ENCODE data around the gene PSMF1. TPM values are rescaled to one million over a fixed set of nuclear protein-coding genes. Genes with fewer than 3 reads are reported as not detected.
A peak's percentile ranks its signal among the peaks of the same experiment; 100 is the strongest.
"Not testable (repeated sequence)": the region's sequence is repeated elsewhere in the genome, so short reads cannot be mapped to it uniquely, and the experiment has no call there.

Gene PSMF1
- total RNA-seq, 1 donor from 2014 or later, result 131 TPM

DNA sequence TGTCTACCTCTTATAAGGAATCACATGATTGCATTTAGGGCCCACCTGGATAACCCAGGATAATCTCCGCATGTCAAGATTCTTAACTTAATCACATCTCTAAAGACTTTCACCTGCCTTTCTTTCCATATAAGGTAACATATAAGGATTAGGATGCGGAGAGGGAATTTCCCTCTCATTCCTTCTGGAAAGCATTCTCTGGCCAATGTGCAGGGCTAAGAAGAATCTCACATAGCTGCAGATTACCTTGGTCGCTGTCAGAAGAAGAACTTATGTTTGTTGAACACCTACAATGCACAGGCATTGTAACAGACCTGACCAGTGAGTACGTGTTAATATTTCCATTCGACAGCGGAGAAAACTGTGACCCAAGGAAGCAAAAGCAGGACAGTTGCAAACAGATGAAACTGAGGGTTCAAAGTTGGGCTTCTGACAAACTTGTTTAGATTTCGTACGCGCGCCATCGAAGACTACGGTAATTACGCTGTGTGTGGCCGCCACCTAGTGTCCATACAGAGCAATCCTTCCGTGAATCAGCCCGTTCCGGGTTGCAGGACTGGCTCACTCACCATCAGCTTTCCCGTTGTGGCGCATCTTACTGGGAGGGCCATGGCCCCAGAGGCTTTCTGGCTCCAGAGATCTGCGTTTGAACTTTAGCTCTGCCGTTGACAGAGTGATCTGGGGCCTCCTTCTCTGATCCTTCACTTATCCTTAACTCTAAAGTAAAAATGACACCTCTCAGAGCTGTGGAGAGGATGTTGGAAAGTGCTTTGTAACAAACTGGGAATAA is 94.4 kb downstream of the PSMF1 start:
- DNase-seq (ENCODE audit: low read depth), result peak; percentile 79

DNA sequence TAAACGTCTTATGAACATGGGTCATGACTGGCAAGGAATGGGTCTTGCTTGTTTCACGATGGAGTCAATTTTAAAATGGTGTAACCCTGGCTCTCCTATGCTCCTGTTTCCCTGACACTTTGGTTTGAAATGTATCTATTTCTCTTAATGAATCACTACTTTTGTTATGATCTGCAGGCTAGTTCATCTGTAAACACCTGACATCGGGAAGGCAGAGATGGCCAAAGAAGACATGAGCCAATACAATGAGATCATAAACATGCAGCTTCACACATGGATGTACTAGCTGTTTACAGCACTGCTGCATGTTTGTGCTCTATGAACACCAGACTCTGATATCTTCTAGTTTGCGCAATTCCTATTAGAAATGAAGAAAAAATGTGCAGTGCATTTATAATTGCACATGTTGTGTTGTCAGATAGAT is 96.4 kb downstream of the PSMF1 start:
- no peak for DNase-seq (ENCODE audit: low read depth)

GRCh38 chr20:1215386-1216170 is 97.2 kb downstream of the PSMF1 start:
- no peak for DNase-seq (ENCODE audit: low read depth)

GRCh38 chr20:1216527-1217427 is 98.4 kb downstream of the PSMF1 start:
- DNase-seq (ENCODE audit: low read depth), result not testable (repeated sequence)

Other genes with a start within 250 kb of the PSMF1 start
- not detected in 2 replicates for gene ANGPT4, start 202.3 kb upstream of the PSMF1 start, total RNA-seq
- not detected in 2 replicates for gene RSPO4, start 116.3 kb upstream of the PSMF1 start, total RNA-seq
- not detected in 2 replicates for gene TMEM74B, start 66.4 kb downstream of the PSMF1 start, total RNA-seq
- gene C20orf202, start 84.9 kb downstream of the PSMF1 start, total RNA-seq, result 0.10 TPM in 1 of 2 replicates, not detected in the other
- 0.08 and 0.57 TPM in 2 replicates for gene RAD21L1, start 107.4 kb downstream of the PSMF1 start, total RNA-seq
- gene SNPH, start 147.7 kb downstream of the PSMF1 start, total RNA-seq, result 29.4 and 36.5 TPM in 2 replicates
- 1.8 and 4.0 TPM in 2 replicates for gene SDCBP2, start 210.5 kb downstream of the PSMF1 start, total RNA-seq

Data from myocyte (in vitro differentiated cells).